HEK293T (cell line): Measurements from ENCODE around the gene CDH4.

Source experiments
- ARNT ChIP-seq: fragments of 450-650 bp; IDR thresholded peaks from 2 replicates; pipeline ENCODE4 v1.6.1; 2017; ENCODE audit warnings: mild to moderate bottlenecking
- BHLHE40 ChIP-seq: fragments of 450-650 bp; IDR thresholded peaks from 2 replicates; pipeline ENCODE4 v1.6.1; 2016; ENCODE audit warnings: mild to moderate bottlenecking, moderate library complexity, borderline replicate concordance
- CTBP1 ChIP-seq: fragments of 450-650 bp; IDR thresholded peaks from 2 replicates; pipeline ENCODE4 v1.6.1; 2016; ENCODE audit warnings: borderline replicate concordance
- ELF4 ChIP-seq: fragments of 450-650 bp; IDR thresholded peaks from 2 replicates; pipeline ENCODE4 v1.6.1; 2017; ENCODE audit warnings: antibody characterized with exemption
- FOXK2 ChIP-seq: fragments of 450-650 bp; IDR thresholded peaks from 2 replicates; pipeline ENCODE4 v1.6.1; 2016; ENCODE audit warnings: mild to moderate bottlenecking
- HDGF ChIP-seq: fragments of 450-650 bp; IDR thresholded peaks from 2 replicates; pipeline ENCODE4 v1.6.1; 2017; ENCODE audit warnings: antibody characterized with exemption, borderline replicate concordance
- NFRKB ChIP-seq: fragments of 450-650 bp; IDR thresholded peaks from 2 replicates; pipeline ENCODE4 v1.6.1; 2016; ENCODE audit warnings: mild to moderate bottlenecking, moderate library complexity
- SP1 ChIP-seq: fragments of 450-650 bp; IDR thresholded peaks from 2 replicates; pipeline ENCODE4 v1.6.1; 2017
- TARDBP ChIP-seq: fragments of 450-650 bp; IDR thresholded peaks from 2 replicates; pipeline ENCODE4 v1.6.1; 2016
- TF ChIP-seq, protein P1 (sequence below): fragments of 450-650 bp; IDR thresholded peaks from 2 replicates; pipeline ENCODE4 v1.6.1; 2016

DNA sequence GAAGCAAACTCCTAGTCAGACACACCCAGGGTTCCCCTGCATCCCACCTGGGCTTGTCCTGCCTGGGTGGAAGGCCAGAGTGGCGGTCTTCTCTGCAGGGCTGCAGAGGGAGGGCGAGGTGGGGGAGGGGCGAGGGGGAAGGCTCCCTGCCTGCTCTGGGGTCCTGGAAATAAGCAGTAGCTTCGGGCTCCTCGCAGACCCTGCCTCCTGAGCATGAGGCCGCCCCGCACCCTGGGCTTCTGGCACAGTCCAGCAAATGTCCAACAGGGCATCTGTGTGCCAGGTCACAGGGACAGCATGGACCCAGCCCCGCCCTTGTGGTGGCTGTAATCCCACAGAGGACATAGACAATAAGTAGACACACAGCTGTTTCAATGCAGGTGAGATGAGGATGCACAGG, 619.9 kb downstream of the CDH4 start:
- TF ChIP-seq TARDBP (no peak), HDGF (no peak), BHLHE40 (no peak), ARNT (no peak), ELF4 (no peak), SP1 (no peak), CTBP1 (no peak), NFRKB (no peak), FOXK2 (no peak)
- TF ChIP-seq, protein P1, sequence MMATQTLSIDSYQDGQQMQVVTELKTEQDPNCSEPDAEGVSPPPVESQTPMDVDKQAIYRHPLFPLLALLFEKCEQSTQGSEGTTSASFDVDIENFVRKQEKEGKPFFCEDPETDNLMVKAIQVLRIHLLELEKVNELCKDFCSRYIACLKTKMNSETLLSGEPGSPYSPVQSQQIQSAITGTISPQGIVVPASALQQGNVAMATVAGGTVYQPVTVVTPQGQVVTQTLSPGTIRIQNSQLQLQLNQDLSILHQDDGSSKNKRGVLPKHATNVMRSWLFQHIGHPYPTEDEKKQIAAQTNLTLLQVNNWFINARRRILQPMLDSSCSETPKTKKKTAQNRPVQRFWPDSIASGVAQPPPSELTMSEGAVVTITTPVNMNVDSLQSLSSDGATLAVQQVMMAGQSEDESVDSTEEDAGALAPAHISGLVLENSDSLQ = no peak
